GM19397 (cell line): Measurements from ENCODE around the gene ESPL1.
"Not testable (repeated sequence)": the region's sequence is repeated elsewhere in the genome, so short reads cannot be mapped to it uniquely, and the experiment has no call there.

ENCODE experiments used
- ATAC-seq: cut with Tn5 transposase; IDR thresholded peaks from one replicate; pipeline ENCODE4 v1.9.1; 2021; ENCODE audit warnings: mild to moderate bottlenecking, moderate library complexity; ENCODE audit not compliant: unreplicated experiment

The ESPL1 gene

DNA sequence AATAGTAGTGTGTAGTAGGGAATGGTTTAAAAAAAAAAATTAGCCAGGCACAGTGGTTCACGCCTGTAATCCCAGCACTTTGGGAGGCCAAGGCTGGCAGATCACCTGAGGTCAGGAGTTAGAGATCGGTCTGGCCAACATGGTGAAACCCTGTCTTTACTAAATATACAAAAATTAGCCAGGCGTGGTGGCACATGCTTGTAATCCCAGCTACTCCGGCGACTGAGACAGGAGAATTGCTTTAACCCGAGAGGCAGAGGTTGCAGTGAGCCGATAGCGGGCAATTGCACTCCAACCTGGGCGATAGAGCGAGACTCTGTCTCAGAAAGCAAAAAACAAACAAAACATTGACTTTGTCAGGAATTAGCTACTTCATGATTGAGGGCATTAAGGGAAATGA lies 29.0 kb downstream of the ESPL1 start:
- not testable (repeated sequence) for ATAC-seq

DNA sequence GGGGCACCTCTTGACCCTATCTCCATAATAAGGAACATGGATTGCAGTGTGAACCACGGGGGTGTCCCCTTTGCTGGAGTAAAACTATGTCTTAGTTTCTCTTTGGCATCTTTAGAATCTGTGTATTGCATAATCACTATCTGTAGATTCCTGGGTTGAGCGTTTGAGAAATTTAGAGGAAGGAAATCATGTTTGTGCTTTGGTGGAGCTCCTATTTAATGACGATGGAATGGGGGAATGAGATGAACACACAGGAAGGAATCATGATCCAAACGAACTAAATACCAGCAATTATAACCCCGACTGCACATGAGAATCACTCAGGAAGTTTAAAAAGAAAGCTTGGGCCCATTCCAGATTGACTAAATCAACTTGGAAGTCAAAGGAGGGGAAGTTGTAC lies 30.1 kb downstream of the ESPL1 start:
- no peak for ATAC-seq

DNA sequence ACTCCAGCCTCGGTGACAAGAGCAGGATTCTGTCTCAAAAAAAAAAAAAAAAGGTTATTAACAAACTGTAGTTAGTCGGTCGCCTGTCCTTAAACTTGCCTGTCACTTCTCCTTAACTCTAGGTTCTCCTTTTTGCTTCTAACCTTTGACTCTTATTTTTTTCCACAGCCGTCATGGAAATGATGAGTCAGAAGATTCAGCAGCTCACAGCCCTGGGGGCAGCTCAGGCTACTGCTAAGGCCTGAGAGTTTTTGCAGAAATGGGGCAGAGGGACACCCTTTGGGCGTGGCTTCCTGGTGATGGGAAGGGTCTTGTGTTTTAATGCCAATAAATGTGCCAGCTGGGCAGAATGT lies 31.0 kb downstream of the ESPL1 start:
- ATAC-seq, result no peak

DNA sequence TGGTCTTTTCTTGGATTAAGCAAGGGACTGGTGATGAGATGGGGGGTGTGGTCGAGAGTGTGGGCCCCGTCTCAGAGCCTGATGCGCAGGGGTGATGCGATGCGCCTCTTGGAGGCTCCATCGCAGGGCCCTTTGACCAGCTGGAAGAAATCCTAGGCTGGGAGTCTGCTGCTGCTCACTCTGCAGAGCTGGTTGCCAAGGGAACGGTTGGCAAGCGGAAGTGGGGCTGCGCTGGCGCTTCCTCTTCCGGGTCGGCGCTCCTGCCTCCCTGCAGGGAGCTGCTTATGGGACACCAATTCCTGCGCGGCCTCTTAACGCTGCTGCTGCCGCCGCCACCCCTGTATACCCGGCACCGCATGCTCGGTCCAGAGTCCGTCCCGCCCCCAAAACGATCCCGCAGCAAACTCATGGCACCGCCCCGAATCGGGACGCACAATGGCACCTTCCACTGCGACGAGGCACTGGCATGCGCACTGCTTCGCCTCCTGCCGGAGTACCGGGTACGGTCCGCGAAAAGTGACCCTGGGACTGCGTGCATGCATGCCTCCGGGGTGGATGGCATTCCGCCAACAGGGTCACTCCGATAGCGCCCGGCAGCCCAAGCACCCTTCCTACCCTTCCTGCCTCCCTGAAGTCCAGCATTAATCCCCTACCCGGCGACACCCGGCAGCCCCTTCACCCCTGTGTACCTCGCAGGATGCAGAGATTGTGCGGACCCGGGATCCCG lies 31.5 kb downstream of the ESPL1 start, which contains the start of gene MYG1:
Gene MYG1, plus strand, starts transcription at position 242 of the 727 bp plus-strand sequence. Its CDS starts 43 bp downstream, at position 285.
- ATAC-seq, result peak; percentile 66

- ATAC-seq, result no peak
These were observed 32.1 kb downstream of the ESPL1 start for GRCh38 chr12:53300187-53300586.

DNA sequence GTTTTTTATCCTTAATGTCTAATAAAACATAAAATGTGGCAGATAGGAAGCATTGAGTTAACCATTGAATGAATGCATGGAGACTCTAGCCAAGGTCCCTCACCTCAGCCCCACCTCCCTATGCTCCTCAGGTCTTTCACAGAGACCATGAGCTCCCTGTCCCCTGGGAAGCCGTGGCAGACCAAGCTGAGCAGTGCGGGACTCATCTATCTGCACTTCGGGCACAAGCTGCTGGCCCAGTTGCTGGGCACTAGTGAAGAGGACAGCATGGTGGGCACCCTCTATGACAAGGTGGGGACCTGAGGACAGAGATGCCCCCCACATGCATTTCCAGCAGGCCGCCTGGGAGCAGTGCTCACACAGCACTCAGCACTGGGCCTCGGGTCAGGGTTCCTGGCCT lies 34.8 kb downstream of the ESPL1 start:
- no peak for ATAC-seq

- no peak for ATAC-seq
These were observed 38.7 kb downstream of the ESPL1 start for GRCh38 chr12:53306826-53307225.

DNA sequence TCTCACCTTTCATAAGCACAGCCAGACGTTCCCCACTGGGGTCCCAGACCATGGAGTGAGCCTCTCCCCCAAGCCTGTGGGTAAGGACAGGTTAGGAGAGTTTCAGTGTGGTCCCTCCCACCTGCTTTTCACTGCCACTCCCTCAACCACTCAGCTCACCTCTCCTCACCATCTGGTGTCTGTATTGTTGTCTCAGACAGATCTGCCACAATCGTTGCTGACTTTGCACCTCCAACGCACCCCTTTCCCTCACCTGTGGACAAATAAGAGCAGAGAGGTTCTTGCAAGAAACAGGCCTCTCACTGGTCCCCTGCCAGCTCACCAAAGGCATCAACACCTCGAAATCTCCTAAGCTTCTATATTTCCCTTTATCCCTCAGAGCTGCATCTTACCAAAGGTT lies 40.2 kb downstream of the ESPL1 start:
- ATAC-seq, result no peak

DNA sequence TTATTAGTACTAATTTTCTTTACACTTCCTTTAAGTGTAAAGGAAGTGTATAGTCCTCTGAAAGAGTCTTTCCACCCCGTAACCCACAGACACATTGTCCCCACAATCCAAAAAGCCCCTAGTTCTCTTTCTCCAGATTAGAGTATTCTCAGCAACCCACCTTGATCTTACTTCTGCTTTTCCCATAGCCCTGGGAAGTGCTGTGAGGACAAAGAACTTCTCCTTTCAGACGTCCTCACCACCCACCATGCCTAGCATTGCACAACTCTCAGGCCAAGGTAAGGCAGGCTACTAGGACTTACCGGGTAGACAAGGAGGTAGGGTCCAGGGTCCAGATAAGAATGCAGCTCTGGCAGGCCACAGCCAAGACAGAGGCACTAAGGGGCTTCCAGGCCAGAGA lies 45.9 kb downstream of the ESPL1 start:
- no peak for ATAC-seq

DNA sequence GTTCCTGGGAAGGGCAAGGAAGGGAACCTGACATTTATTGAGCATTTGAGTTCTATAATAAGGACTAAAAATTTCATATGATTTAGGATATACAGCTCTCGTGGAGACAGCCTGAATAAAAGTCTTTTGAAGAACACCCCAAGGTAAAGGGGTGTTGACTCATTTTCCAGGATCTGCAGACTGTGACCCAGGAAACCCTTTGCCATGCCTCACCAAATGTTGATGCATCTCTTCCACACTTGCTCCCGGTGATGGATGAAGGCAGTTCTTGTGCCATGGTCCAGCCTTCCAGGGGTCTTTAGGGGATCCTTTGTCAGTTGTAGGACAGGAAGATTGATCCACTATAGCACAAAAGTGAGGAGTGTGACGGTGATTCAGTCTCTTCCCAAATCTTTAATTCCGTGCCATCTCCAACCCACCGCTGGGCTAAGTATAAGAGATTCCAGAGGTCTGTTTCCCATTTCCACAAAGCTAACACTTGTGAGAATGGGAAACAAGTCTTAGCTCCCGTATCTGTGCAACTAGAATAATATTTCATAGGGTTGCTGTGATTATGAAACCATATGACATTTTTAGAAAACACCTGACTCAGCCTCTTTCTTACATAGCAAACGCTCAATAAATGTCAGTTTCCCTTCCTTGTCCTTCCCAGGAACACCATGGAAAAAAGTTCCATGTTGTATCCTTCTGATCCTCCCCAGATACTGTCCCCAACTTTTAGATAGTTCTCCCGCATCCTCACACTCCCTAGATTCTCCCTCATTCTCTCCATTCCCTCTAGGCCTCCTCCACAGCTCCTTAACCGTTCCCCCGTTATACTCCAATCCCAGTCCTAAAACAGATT lies 52.5 kb downstream of the ESPL1 start:
- ATAC-seq, result no peak

GRCh38 chr12:53324113-53324778 lies 56.1 kb downstream of the ESPL1 start:
- peak; percentile 16 for ATAC-seq

- peak; percentile 51 for ATAC-seq
These were observed 56.8 kb downstream of the ESPL1 start for GRCh38 chr12:53324779-53325510.

- ATAC-seq, result no peak
These were observed 57.5 kb downstream of the ESPL1 start for GRCh38 chr12:53325511-53326061.

DNA sequence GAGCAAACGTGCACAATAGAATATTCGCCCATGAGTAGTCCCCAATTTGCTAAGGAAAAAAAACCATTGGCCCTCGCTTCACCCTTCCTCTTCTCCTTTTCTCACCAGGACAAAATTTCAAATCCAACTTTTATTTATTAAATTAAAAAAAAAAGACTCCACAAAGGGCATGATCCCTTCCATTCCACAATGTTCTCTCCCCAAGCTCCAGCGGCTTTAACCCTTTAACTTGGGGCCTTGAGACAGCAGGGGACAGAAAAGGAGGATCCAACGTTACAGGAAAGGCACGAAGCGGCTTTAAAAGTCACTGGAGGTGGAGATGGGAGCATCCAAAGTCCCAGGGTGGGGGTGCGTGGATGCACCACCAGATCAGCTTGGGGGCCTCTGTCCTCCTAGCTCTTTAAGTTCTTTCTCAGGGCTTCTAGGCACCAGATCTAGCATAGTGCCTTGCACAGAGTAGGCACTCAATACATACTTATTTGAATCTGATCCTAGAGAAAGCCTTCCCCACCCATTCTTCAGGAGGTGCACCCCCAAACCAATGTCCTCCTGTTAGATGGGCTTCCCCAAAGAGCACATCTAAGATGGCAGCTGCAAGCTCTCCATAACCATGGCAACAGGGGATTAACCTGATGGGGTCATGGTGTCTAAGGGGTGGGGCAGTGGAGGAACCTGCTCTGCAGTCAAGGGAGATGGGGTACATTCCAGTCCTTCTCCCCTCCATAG lies 58.5 kb downstream of the ESPL1 start:
- ATAC-seq, result no peak

GRCh38 chr12:53327435-53328042 lies 59.4 kb downstream of the ESPL1 start:
- ATAC-seq, result no peak

DNA sequence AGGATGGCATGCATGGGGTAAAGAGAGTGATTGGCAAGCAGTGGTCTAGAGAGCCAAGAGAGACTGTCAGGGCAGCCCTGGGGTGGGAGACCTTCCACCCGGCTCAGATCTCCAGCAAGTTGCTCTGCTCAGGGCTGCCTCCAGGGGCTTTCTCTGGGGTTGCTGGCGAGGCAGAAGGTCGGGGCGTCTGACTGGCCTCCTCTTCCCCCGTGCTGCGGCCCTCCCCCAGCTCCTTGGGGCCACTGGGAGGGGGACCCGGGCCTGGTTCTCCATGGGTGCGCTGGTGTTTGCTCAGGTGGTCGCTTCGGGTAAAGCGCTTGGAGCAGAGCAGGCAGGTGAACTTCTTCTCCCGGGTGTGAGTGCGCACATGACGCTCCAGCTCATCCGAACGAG lies 59.9 kb downstream of the ESPL1 start:
- ATAC-seq, result no peak

- no peak for ATAC-seq
These were observed 62.6 kb downstream of the ESPL1 start for GRCh38 chr12:53330671-53331070.

DNA sequence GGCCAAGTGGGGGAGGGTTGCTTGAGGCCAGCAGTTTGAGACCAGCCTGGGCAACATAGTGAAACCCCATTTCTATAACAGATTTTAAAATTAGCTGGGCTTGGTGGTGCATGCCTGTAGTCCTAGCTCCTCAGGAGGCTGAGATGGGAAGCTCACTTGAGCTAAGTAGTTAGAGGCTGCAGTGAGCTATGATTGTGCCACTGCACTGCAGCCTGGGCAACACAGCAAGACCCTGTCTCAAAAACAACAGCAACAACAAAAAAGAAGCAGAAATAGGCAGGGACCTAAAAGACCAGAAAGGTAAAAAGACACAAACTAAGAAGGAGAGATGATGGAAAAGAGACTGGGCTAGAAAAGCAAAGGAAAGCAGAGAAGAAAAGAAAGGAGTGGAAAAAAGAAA lies 64.2 kb downstream of the ESPL1 start:
- not testable (repeated sequence) for ATAC-seq

- no peak for ATAC-seq
These were observed 64.6 kb downstream of the ESPL1 start for GRCh38 chr12:53332744-53333143.

DNA sequence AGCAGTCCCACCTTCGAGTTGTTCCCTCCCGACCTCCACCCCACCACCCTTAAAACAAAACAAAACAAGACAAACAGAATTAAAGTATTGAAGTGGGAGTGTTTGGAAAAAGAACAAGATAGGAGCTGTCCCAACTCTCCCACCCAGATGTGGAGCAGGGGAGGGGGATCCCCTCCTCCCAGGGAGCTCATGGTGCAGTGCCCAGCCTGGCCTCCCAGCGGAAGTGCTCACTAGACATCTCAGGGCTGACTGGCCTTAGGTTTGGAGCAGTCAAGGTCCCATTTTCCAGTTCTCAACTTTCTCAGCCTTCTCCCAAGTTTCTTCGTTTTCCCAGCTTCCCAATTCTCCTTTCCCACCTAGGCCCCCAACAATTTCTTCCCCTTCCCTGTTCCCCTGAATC lies 65.2 kb downstream of the ESPL1 start:
- ATAC-seq, result no peak
